ENCODE data around the gene GRK4. TPM values are rescaled to one million over a fixed set of nuclear protein-coding genes. Genes with fewer than 3 reads are reported as not detected.

Gene GRK4
- total and polyA plus RNA-seq, 2 of the 8 experiments (the other 6 are each of a cell fraction or from before 2014, with no cell fraction given): 0.77 to 1.8 TPM

GRCh38 chr4:3074078-3074845, 110.9 kb downstream of the GRK4 start, which contains the start of the genes HTT and HTT-AS (continued):
- TF ChIP-seq RXRA (IDR thresholded peaks at IDR 0.05; ENCODE audit: insufficient read depth, low read depth, low read length) (no peak), EZH2 (IDR thresholded peaks at IDR 0.05; ENCODE audit: low read depth, low read length, severe bottlenecking) (no peak), SIN3A (conservative IDR thresholded peaks at IDR 0.05 in 1 of 2, IDR thresholded peaks at IDR 0.05 in 1 of 2; ENCODE audit: low read depth in 1 of 2, low read length in 2 of 2) (peak in 1 of 2 experiments; percentile 58; a peak in 2 of 4 replicates), TBP (IDR thresholded peaks at IDR 0.05; ENCODE audit: low read depth, low read length) (peak; percentile 22; the same call in 1 of the 2 replicates), JUND (IDR thresholded peaks at IDR 0.05; ENCODE audit: low read length) (no peak), MAFK (IDR thresholded peaks at IDR 0.05; ENCODE audit: low read depth, low read length) (no peak), PHF8 (conservative IDR thresholded peaks at IDR 0.05; ENCODE audit: low read depth, low read length) (peak; percentile 89), E2F6 (IDR thresholded peaks at IDR 0.05) (no peak), POLR2AphosphoS5 (IDR thresholded peaks at IDR 0.05; ENCODE audit: low read depth, low read length) (peak; percentile 43), BCL11A (IDR thresholded peaks at IDR 0.05; ENCODE audit: low read depth in 2 of 2, low read length in 2 of 2) (no peak), CREB1 (IDR thresholded peaks at IDR 0.05) (peak; percentile 70), TAF7 (optimal IDR thresholded peaks at IDR 0.05; ENCODE audit: borderline replicate concordance, low read depth, low read length) (peak; percentile 78), EGR1 (IDR thresholded peaks at IDR 0.05; ENCODE audit: borderline replicate concordance, low read depth, low read length) (peak; percentile 20; the same call in 1 of the 2 replicates), SP1 (IDR thresholded peaks at IDR 0.05; ENCODE audit: low read depth, low read length) (peak; percentile 82)
